ENCODE data around the gene PRKACB.

PRKACB gene

GRCh38 chr1:84174051-84174556 lies 30.0 kb downstream of the PRKACB start:
- DNase-seq = no peak
- Histone ChIP-seq H3K4me2 (ENCODE audit: insufficient read depth, low read length) (no peak overlapping the region), H3K9me3 (ENCODE audit: insufficient read depth, low read length, severe bottlenecking) (no peaks in the 10 kb centered on the region), H3K4me1 (ENCODE audit: insufficient read depth, low read length) (no peaks in the 10 kb centered on the region), H3K9ac (ENCODE audit: low read depth, low read length) (no peak overlapping the region), H3K36me3 (ENCODE audit: insufficient read depth, low read length) (no peaks in the 10 kb centered on the region), H3K4me3 (ENCODE audit: low read depth in 1 of 2, low read length in 2 of 2) (no peak overlapping the region), H3K27me3 (ENCODE audit: insufficient read depth, low read length, poor library complexity) (no peaks in the 10 kb centered on the region), H2AFZ (ENCODE audit: low read depth, low read length) (no peak overlapping the region), H4K20me1 (ENCODE audit: insufficient read depth, low read length) (peaks cover 3% of the 10 kb centered on the region; the same call in 1 of the 2 replicates), H3K79me2 (ENCODE audit: insufficient read depth, low read length) (peaks cover 90% of the 10 kb centered on the region), H3K27ac (ENCODE audit: low read length) (no peak overlapping the region)
- ATAC-seq (ENCODE audit: insufficient read depth, low read depth) = no peak
- TF ChIP-seq, protein P1, sequence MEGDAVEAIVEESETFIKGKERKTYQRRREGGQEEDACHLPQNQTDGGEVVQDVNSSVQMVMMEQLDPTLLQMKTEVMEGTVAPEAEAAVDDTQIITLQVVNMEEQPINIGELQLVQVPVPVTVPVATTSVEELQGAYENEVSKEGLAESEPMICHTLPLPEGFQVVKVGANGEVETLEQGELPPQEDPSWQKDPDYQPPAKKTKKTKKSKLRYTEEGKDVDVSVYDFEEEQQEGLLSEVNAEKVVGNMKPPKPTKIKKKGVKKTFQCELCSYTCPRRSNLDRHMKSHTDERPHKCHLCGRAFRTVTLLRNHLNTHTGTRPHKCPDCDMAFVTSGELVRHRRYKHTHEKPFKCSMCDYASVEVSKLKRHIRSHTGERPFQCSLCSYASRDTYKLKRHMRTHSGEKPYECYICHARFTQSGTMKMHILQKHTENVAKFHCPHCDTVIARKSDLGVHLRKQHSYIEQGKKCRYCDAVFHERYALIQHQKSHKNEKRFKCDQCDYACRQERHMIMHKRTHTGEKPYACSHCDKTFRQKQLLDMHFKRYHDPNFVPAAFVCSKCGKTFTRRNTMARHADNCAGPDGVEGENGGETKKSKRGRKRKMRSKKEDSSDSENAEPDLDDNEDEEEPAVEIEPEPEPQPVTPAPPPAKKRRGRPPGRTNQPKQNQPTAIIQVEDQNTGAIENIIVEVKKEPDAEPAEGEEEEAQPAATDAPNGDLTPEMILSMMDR (IDR thresholded peaks at IDR 0.05; ENCODE audit: borderline replicate concordance, extremely low read depth, low read length, poor library complexity, severe bottlenecking) = no peak
- TF ChIP-seq EZH2 (IDR thresholded peaks at IDR 0.05; ENCODE audit: borderline replicate concordance, low read depth, low read length, severe bottlenecking) = no peak

- Histone ChIP-seq H3K79me2 (ENCODE audit: insufficient read depth, low read length) (peaks cover 25% of the 10 kb centered on the region), H3K4me3 (ENCODE audit: low read depth in 1 of 2, low read length in 2 of 2) (no peak overlapping the region), H3K27ac (ENCODE audit: low read length) (no peak overlapping the region), H3K27me3 (ENCODE audit: insufficient read depth, low read length, poor library complexity) (no peaks in the 10 kb centered on the region), H3K9ac (ENCODE audit: low read depth, low read length) (no peak overlapping the region), H3K9me3 (ENCODE audit: insufficient read depth, low read length, severe bottlenecking) (no peaks in the 10 kb centered on the region), H4K20me1 (ENCODE audit: insufficient read depth, low read length) (0 out of 2 replicates have a peak, but pooled peaks cover 3% of the 10 kb centered on the region), H2AFZ (ENCODE audit: low read depth, low read length) (no peak overlapping the region), H3K4me1 (ENCODE audit: insufficient read depth, low read length) (no peaks in the 10 kb centered on the region), H3K4me2 (ENCODE audit: insufficient read depth, low read length) (no peak overlapping the region), H3K36me3 (ENCODE audit: insufficient read depth, low read length) (peaks cover 35% of the 10 kb centered on the region)
- DNase-seq (no peak), ATAC-seq (ENCODE audit: insufficient read depth, low read depth) (no peak)
- TF ChIP-seq EZH2 (IDR thresholded peaks at IDR 0.05; ENCODE audit: borderline replicate concordance, low read depth, low read length, severe bottlenecking) = no peak
- TF ChIP-seq, protein P1 (IDR thresholded peaks at IDR 0.05; ENCODE audit: borderline replicate concordance, extremely low read depth, low read length, poor library complexity, severe bottlenecking) = no peak
Measured at GRCh38 chr1:84181350-84182005, 37.4 kb downstream of the PRKACB start.

DNA sequence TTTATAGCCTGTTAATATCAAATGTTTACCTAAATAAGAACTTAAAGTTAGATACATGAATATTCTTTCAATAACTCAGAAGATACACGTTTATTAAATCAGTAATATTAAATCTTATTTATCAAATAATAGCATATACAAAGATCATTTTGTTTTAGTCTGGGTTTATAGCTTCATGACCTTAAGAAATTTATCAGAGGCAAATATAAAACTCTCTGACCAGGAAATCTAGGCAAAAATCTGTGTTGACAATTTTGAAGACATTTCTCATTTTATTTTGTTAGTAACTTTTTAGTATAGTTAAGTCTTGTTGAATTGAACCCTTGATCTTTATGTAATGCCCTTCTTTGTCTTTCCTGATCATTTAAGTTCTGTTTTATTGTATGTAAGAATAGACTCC lies 46.4 kb downstream of the PRKACB start:
- Histone ChIP-seq H3K27me3 (ENCODE audit: insufficient read depth, low read length, poor library complexity) (no peaks in the 10 kb centered on the region), H2AFZ (ENCODE audit: low read depth, low read length) (no peak overlapping the region), H3K4me1 (ENCODE audit: insufficient read depth, low read length) (no peaks in the 10 kb centered on the region), H3K9me3 (ENCODE audit: insufficient read depth, low read length, severe bottlenecking) (peaks cover 39% of the 10 kb centered on the region), H4K20me1 (ENCODE audit: insufficient read depth, low read length) (no peaks in the 10 kb centered on the region), H3K4me3 (ENCODE audit: low read depth in 1 of 2, low read length in 2 of 2) (no peak overlapping the region), H3K27ac (ENCODE audit: low read length) (no peak overlapping the region), H3K9ac (ENCODE audit: low read depth, low read length) (no peak overlapping the region), H3K79me2 (ENCODE audit: insufficient read depth, low read length) (peaks cover 9% of the 10 kb centered on the region; the same call in 1 of the 2 replicates), H3K36me3 (ENCODE audit: insufficient read depth, low read length) (peaks cover 95% of the 10 kb centered on the region), H3K4me2 (ENCODE audit: insufficient read depth, low read length) (no peak overlapping the region)
- TF ChIP-seq, protein P1 (IDR thresholded peaks at IDR 0.05; ENCODE audit: borderline replicate concordance, extremely low read depth, low read length, poor library complexity, severe bottlenecking) = no peak
- no peak for TF ChIP-seq EZH2 (IDR thresholded peaks at IDR 0.05; ENCODE audit: borderline replicate concordance, low read depth, low read length, severe bottlenecking)
- DNase-seq (no peak), ATAC-seq (ENCODE audit: insufficient read depth, low read depth) (no peak)

Measured in DND-41 (cell line).